Natural killer cell treated with Interleukin-12 subunit alpha and Interleukin-12 subunit beta and Interleukin-15 and Interleukin-18, amount 100 ng/mL, for 72 hours (primary cell): ENCODE results near the gene CCNQ. TPM values are rescaled to one million over a fixed set of nuclear protein-coding genes. Genes with fewer than 3 reads are reported as not detected.
A peak's percentile ranks its signal among the peaks of the same experiment; 100 is the strongest.

Experiments
- ATAC-seq, 2 donors: fragments of 150-1000 bp; cut with Tn5 transposase in 1 of 2; sonication (Bioruptor Pico), chemical (Tn5 transposase) in 1 of 2; 2 replicates each; pipeline ENCODE4 v1.10.0; 2021
- DNase-seq: peaks from one replicate; pipeline ENCODE4 v3.0.0; 2022; ENCODE audit warnings: low spot score
- H3K27ac Mint-ChIP-seq, 2 donors: 1 replicate in 1 of 2; 2 replicates in 1 of 2; pipeline ENCODE4 v1.8.0; 2022; ENCODE audit warnings: mixed read lengths in 2 of 2, mild to moderate bottlenecking in 1 of 2, moderate library complexity in 1 of 2
- H3K27me3 Mint-ChIP-seq, 2 donors: 1 replicate in 1 of 2; 2 replicates in 1 of 2; pipeline ENCODE4 v1.8.0; 2022; ENCODE audit warnings: mixed read lengths in 2 of 2
- H3K36me3 Mint-ChIP-seq: one replicate; pipeline ENCODE4 v1.8.0; 2022; ENCODE audit warnings: mixed read lengths
- H3K4me1 Mint-ChIP-seq, 2 donors: 1 replicate in 1 of 2; 2 replicates in 1 of 2; pipeline ENCODE4 v1.8.0; 2022; ENCODE audit warnings: low read depth in 2 of 2, mixed read lengths in 2 of 2, mild to moderate bottlenecking in 1 of 2
- H3K4me3 Mint-ChIP-seq: one replicate; pipeline ENCODE4 v1.8.0; 2022; ENCODE audit warnings: mixed read lengths
- H3K9me3 Mint-ChIP-seq: 2 replicates; pipeline ENCODE4 v1.8.0; 2022; ENCODE audit warnings: mixed read lengths
- total RNA-seq, 2 donors: library from RNA; stranded (reverse); gene quantifications; one replicate each; pipeline ENCODE4 v1.2.3, GENCODE V29; 2022

CCNQ gene
- total RNA-seq, 2 donors from 2014 or later: 16.4 to 30.7 TPM

- H3K4me3 Mint-ChIP-seq: no peak overlapping the region
- peaks cover 0 to 10% of the 10 kb centered on the region in 2 donors for H3K27me3 Mint-ChIP-seq
- DNase-seq (no peak), ATAC-seq (no peak)
- H3K9me3 Mint-ChIP-seq: no peaks in the 10 kb centered on the region
- no peaks in the 10 kb centered on the region for H3K36me3 Mint-ChIP-seq
- peaks cover 0 to 3% of the 10 kb centered on the region in 2 donors for H3K4me1 Mint-ChIP-seq
- no peak overlapping the region for H3K27ac Mint-ChIP-seq
Observed at GRCh38 chrX:153557618-153558355, 41.2 kb downstream of the CCNQ start.

GRCh38 chrX:153556767-153557166, 42.2 kb downstream of the CCNQ start:
- Mint-ChIP-seq H3K27me3 (peaks cover 0 to 13% of the 10 kb centered on the region in 2 donors), H3K27ac (no peak overlapping the region), H3K36me3 (no peaks in the 10 kb centered on the region), H3K4me1 (peaks cover 0 to 3% of the 10 kb centered on the region in 2 donors), H3K4me3 (no peak overlapping the region), H3K9me3 (no peaks in the 10 kb centered on the region)
- ATAC-seq (no peak), DNase-seq (no peak)

GRCh38 chrX:153554519-153555167, 44.3 kb downstream of the CCNQ start:
- H3K27ac Mint-ChIP-seq: no peak overlapping the region

GRCh38 chrX:153551135-153551534, 47.8 kb downstream of the CCNQ start:
- Mint-ChIP-seq H3K9me3 (no peaks in the 10 kb centered on the region), H3K27ac (no peak overlapping the region)

More at GRCh38 chrX:153554519-153555167, 44.3 kb downstream of the CCNQ start:
- peaks cover 0 to 3% of the 10 kb centered on the region in 2 donors for H3K4me1 Mint-ChIP-seq
- no peaks in the 10 kb centered on the region for H3K9me3 Mint-ChIP-seq
- H3K36me3 Mint-ChIP-seq: no peaks in the 10 kb centered on the region
- peaks cover 5 to 14% of the 10 kb centered on the region in 2 donors for H3K27me3 Mint-ChIP-seq
- no peak for ATAC-seq
- DNase-seq: no peak
- no peak overlapping the region for H3K4me3 Mint-ChIP-seq

GRCh38 chrX:153549807-153550206, 49.1 kb downstream of the CCNQ start:
- Mint-ChIP-seq H3K4me3 (no peak overlapping the region), H3K36me3 (no peaks in the 10 kb centered on the region), H3K9me3 (no peaks in the 10 kb centered on the region), H3K4me1 (no peaks in the 10 kb centered on the region), H3K27ac (no peak overlapping the region), H3K27me3 (peaks cover 5 to 12% of the 10 kb centered on the region in 2 donors)
- DNase-seq (no peak), ATAC-seq (no peak)

More at GRCh38 chrX:153551135-153551534, 47.8 kb downstream of the CCNQ start:
- DNase-seq (no peak), ATAC-seq (no peak)
- no peak overlapping the region for H3K4me3 Mint-ChIP-seq
- H3K4me1 Mint-ChIP-seq: peaks cover 0 to 3% of the 10 kb centered on the region in 2 donors
- H3K36me3 Mint-ChIP-seq: no peaks in the 10 kb centered on the region
- H3K27me3 Mint-ChIP-seq: peaks cover 5 to 17% of the 10 kb centered on the region in 2 donors

- Mint-ChIP-seq H3K27ac (no peak overlapping the region), H3K36me3 (no peaks in the 10 kb centered on the region), H3K4me3 (no peak overlapping the region), H3K9me3 (no peaks in the 10 kb centered on the region), H3K27me3 (peaks cover 5 to 12% of the 10 kb centered on the region in 2 donors), H3K4me1 (no peaks in the 10 kb centered on the region)
- DNase-seq (no peak), ATAC-seq (no peak)
Observed at GRCh38 chrX:153549231-153549630, 49.7 kb downstream of the CCNQ start.

- H3K27ac Mint-ChIP-seq: no peak overlapping the region
- DNase-seq: no peak
Observed at GRCh38 chrX:153547195-153547594, 51.7 kb downstream of the CCNQ start.

GRCh38 chrX:153546386-153546785, 52.6 kb downstream of the CCNQ start:
- Mint-ChIP-seq H3K36me3 (no peaks in the 10 kb centered on the region), H3K27ac (no peak overlapping the region), H3K4me1 (no peaks in the 10 kb centered on the region), H3K27me3 (peaks cover 5 to 6% of the 10 kb centered on the region in 2 donors), H3K9me3 (no peaks in the 10 kb centered on the region), H3K4me3 (no peak overlapping the region)
- ATAC-seq (no peak), DNase-seq (no peak)

More at GRCh38 chrX:153547195-153547594, 51.7 kb downstream of the CCNQ start:
- Mint-ChIP-seq H3K36me3 (no peaks in the 10 kb centered on the region), H3K27me3 (peaks cover 5 to 6% of the 10 kb centered on the region in 2 donors), H3K4me1 (no peaks in the 10 kb centered on the region), H3K9me3 (no peaks in the 10 kb centered on the region), H3K4me3 (no peak overlapping the region)
- ATAC-seq: no peak

- ATAC-seq (no peak), DNase-seq (no peak)
- Mint-ChIP-seq H3K36me3 (no peaks in the 10 kb centered on the region), H3K27ac (no peak overlapping the region), H3K9me3 (no peaks in the 10 kb centered on the region), H3K4me1 (no peaks in the 10 kb centered on the region), H3K4me3 (no peak overlapping the region), H3K27me3 (peaks cover 0 to 9% of the 10 kb centered on the region in 2 donors)
Observed at GRCh38 chrX:153544727-153545126, 54.2 kb downstream of the CCNQ start.

GRCh38 chrX:153539979-153540358, 59.0 kb downstream of the CCNQ start:
- Mint-ChIP-seq H3K36me3 (no peaks in the 10 kb centered on the region), H3K4me1 (no peaks in the 10 kb centered on the region), H3K27me3 (peaks cover 0 to 6% of the 10 kb centered on the region in 2 donors), H3K4me3 (no peak overlapping the region), H3K27ac (no peak overlapping the region), H3K9me3 (no peaks in the 10 kb centered on the region)
- no peak for DNase-seq
- ATAC-seq: no peak

- no peak overlapping the region for H3K4me3 Mint-ChIP-seq
- H3K36me3 Mint-ChIP-seq: no peaks in the 10 kb centered on the region
- H3K27me3 Mint-ChIP-seq: peaks cover 0 to 6% of the 10 kb centered on the region in 2 donors
- no peak overlapping the region for H3K27ac Mint-ChIP-seq
- ATAC-seq: peak; percentile 74 to 75
- no peaks in the 10 kb centered on the region for H3K4me1 Mint-ChIP-seq
- no peaks in the 10 kb centered on the region for H3K9me3 Mint-ChIP-seq
- no peak for DNase-seq
Observed at GRCh38 chrX:153539171-153539978, 59.6 kb downstream of the CCNQ start.

GRCh38 chrX:153538424-153538823, 60.5 kb downstream of the CCNQ start:
- no peak for ATAC-seq
- Mint-ChIP-seq H3K27me3 (peaks cover 0 to 6% of the 10 kb centered on the region in 2 donors), H3K36me3 (no peaks in the 10 kb centered on the region), H3K4me3 (no peak overlapping the region), H3K27ac (no peak overlapping the region), H3K4me1 (no peaks in the 10 kb centered on the region), H3K9me3 (no peaks in the 10 kb centered on the region)
- DNase-seq: no peak
